H1 (cell line): ENCODE results near the gene TIAM2. TPM values are rescaled to one million over a fixed set of nuclear protein-coding genes. Genes with fewer than 3 reads are reported as not detected.
A peak's percentile ranks its signal among the peaks of the same experiment; 100 is the strongest.

Experiments used
- CTCF ChIA-PET: fragments of 300-600 bp; sonication (Branson Sonifier 250); formaldehyde crosslinking; loops from one replicate; lab custom pipeline; 2021; ENCODE audit not compliant: partially characterized antibody; lab: Charles Lee
- POLR2A ChIA-PET: fragments of 300-600 bp; sonication (Branson Sonifier 250); formaldehyde crosslinking; loops from one replicate; lab custom pipeline; 2021; ENCODE audit warnings: inconsistent platforms; ENCODE audit not compliant: partially characterized antibody; lab: Charles Lee
- DNase-seq, 2 experiments: peaks; one replicate each; pipeline versions ENCODE4 v3.0.0 to v3.0.0-alpha.2; 2010 to 2022; ENCODE audit warnings: low spot score in 2 of 2, low read depth in 1 of 2, mixed read lengths in 1 of 2
- FAIRE-seq: peaks from 2 replicates; lab custom pipeline; 2011; peaks lifted over from hg19 to GRCh38; lab: Jason Lieb, UNC
- H2AFZ ChIP-seq: 2 replicates; pipeline ENCODE4 v1.8.1; 2012; ENCODE audit warnings: low read length, inconsistent platforms
- H2AK5ac ChIP-seq: 2 replicates; pipeline ENCODE4 v1.6.1; 2013; ENCODE audit warnings: low read depth, low read length
- H2BK120ac ChIP-seq: replicated peaks from 2 replicates; pipeline ENCODE3; 2013; ENCODE audit warnings: low read depth, low read length, inconsistent platforms
- H2BK12ac ChIP-seq: 2 replicates; pipeline ENCODE4 v1.6.1; 2013; ENCODE audit warnings: low read depth, low read length
- H2BK15ac ChIP-seq: 2 replicates; pipeline ENCODE4 v1.6.1; 2013; ENCODE audit warnings: low read length
- H2BK20ac ChIP-seq: 2 replicates; pipeline ENCODE4 v1.6.1; 2013; ENCODE audit warnings: low read length
- H2BK5ac ChIP-seq: 2 replicates; pipeline ENCODE4 v1.6.1; 2013; ENCODE audit warnings: low read depth, low read length
- H3K14ac ChIP-seq: 2 replicates; pipeline ENCODE4 v1.6.1; 2013; ENCODE audit warnings: inconsistent platforms; ENCODE audit not compliant: insufficient read length
- H3K18ac ChIP-seq: 2 replicates; pipeline ENCODE4 v1.6.1; 2013; ENCODE audit warnings: low read length; ENCODE audit errors: extremely low read depth
- H3K23ac ChIP-seq: 2 replicates; pipeline ENCODE4 v1.6.1; 2013; ENCODE audit warnings: inconsistent platforms; ENCODE audit not compliant: insufficient read length
- H3K23me2 ChIP-seq: 2 replicates; pipeline ENCODE4 v1.6.1; 2013; ENCODE audit warnings: low read depth, low read length
- H3K27ac ChIP-seq: 2 replicates; pipeline ENCODE4 v1.6.1; 2011; ENCODE audit warnings: low read depth, low read length, inconsistent platforms
- H3K27me3 ChIP-seq, 4 experiments: replicated peaks in 1 of 4; 1 replicate in 1 of 4; 2 replicates in 3 of 4; pipeline versions ENCODE4 v1.6.1 to v1.8.1; 2011 to 2013; ENCODE audit warnings: low read length in 3 of 4, mild to moderate bottlenecking in 3 of 4, inconsistent platforms in 2 of 4, mixed read lengths in 2 of 4, moderate library complexity in 1 of 4; ENCODE audit not compliant: control insufficient read depth in 3 of 4, insufficient read depth in 3 of 4; ENCODE audit errors: extremely low read depth in 1 of 4
- H3K36me3 ChIP-seq, 4 experiments: 2 replicates each; pipeline versions ENCODE4 v1.6.1 to v1.8.1; 2011 to 2013; ENCODE audit warnings: mild to moderate bottlenecking in 4 of 4, low read length in 3 of 4, moderate library complexity in 2 of 4, control low read depth in 1 of 4, inconsistent platforms in 1 of 4; ENCODE audit not compliant: insufficient read depth in 4 of 4, control insufficient read depth in 2 of 4
- H3K4ac ChIP-seq: replicated peaks from 2 replicates; pipeline ENCODE3; 2013; ENCODE audit warnings: low read length, low read depth, mixed read lengths, inconsistent platforms; ENCODE audit not compliant: insufficient read length
- H3K4me1 ChIP-seq, 4 experiments: replicated peaks in 1 of 4; 1 replicate in 1 of 4; 2 replicates in 3 of 4; pipeline versions ENCODE4 v1.6.1 to v1.8.1; 2011 to 2013; ENCODE audit warnings: low read length in 3 of 4, inconsistent platforms in 2 of 4, mixed read lengths in 1 of 4; ENCODE audit not compliant: insufficient read depth in 4 of 4, control insufficient read depth in 3 of 4
- H3K4me2 ChIP-seq, 2 experiments: 2 replicates each; pipeline versions ENCODE4 v1.6.1 to v1.8.1; 2011 to 2013; ENCODE audit warnings: low read depth in 2 of 2, low read length in 2 of 2, control low read depth in 1 of 2, inconsistent platforms in 1 of 2, mild to moderate bottlenecking in 1 of 2; ENCODE audit not compliant: insufficient read depth in 1 of 2
- H3K4me3 ChIP-seq, 4 experiments: fragments of 200-600, 300-600 bp in 1 of 4; sonication (generic), shearing (Covaris generic), sonication (Bioruptor Twin) in 1 of 4; 2 replicates each; pipeline versions ENCODE4 v1.5.1 to v1.8.1; 2011 to 2016; ENCODE audit warnings: low read length in 4 of 4, low read depth in 3 of 4, control low read depth in 2 of 4, inconsistent platforms in 2 of 4, mild to moderate bottlenecking in 2 of 4, mixed read lengths in 1 of 4, moderate library complexity in 1 of 4; ENCODE audit not compliant: insufficient read depth in 2 of 4; ENCODE audit errors: extremely low read depth in 1 of 4
- H3K56ac ChIP-seq: replicated peaks from 2 replicates; pipeline ENCODE3; 2013; ENCODE audit warnings: low read depth, mild to moderate bottlenecking, mixed read lengths, low read length, inconsistent platforms; ENCODE audit not compliant: insufficient read length
- H3K79me1 ChIP-seq: 2 replicates; pipeline ENCODE4 v1.6.1; 2013; ENCODE audit warnings: low read depth, low read length, control low read depth
- H3K79me2 ChIP-seq, 2 experiments: 2 replicates each; pipeline versions ENCODE4 v1.6.1 to v1.8.1; 2012 to 2013; ENCODE audit warnings: low read length in 2 of 2, mild to moderate bottlenecking in 2 of 2, inconsistent platforms in 1 of 2; ENCODE audit not compliant: insufficient read depth in 2 of 2, control insufficient read depth in 1 of 2
- H3K9ac ChIP-seq, 4 experiments: replicated peaks in 1 of 4; 1 replicate in 1 of 4; 2 replicates in 3 of 4; pipeline versions ENCODE4 v1.6.1 to v1.8.1; 2011 to 2013; ENCODE audit warnings: low read depth in 3 of 4, low read length in 3 of 4, control low read depth in 2 of 4, mild to moderate bottlenecking in 2 of 4, moderate library complexity in 2 of 4, inconsistent platforms in 1 of 4; ENCODE audit errors: extremely low read depth in 1 of 4
- H3K9me3 ChIP-seq, 2 experiments: 2 replicates each; pipeline versions ENCODE4 v1.6.1 to v1.8.1; 2012 to 2013; ENCODE audit warnings: mild to moderate bottlenecking in 2 of 2, moderate library complexity in 2 of 2, control low read depth in 1 of 2, inconsistent platforms in 1 of 2, low read depth in 1 of 2, low read length in 1 of 2, mixed read lengths in 1 of 2; ENCODE audit not compliant: insufficient read depth in 2 of 2
- H4K20me1 ChIP-seq, 2 experiments: replicated peaks in 1 of 2; 2 replicates each; pipeline versions ENCODE3 to v1.8.1; 2011 to 2013; ENCODE audit warnings: inconsistent platforms in 2 of 2, low read length in 2 of 2, mild to moderate bottlenecking in 1 of 2; ENCODE audit not compliant: insufficient read depth in 2 of 2, control insufficient read depth in 1 of 2
- H4K5ac ChIP-seq: 2 replicates; pipeline ENCODE4 v1.6.1; 2013; ENCODE audit warnings: low read length, low read depth, mixed read lengths, inconsistent platforms; ENCODE audit not compliant: insufficient read length
- H4K8ac ChIP-seq: 2 replicates; pipeline ENCODE4 v1.8.0; 2013; ENCODE audit warnings: mild to moderate bottlenecking, moderate library complexity, low read length, inconsistent platforms; ENCODE audit not compliant: insufficient read depth; ENCODE audit errors: extremely low read depth
- H4K91ac ChIP-seq: replicated peaks from 2 replicates; pipeline ENCODE3; 2013; ENCODE audit warnings: low read length, mixed read lengths, inconsistent platforms; ENCODE audit not compliant: insufficient read length
- BRCA1 ChIP-seq: IDR thresholded peaks from 2 replicates; pipeline ENCODE4 v1.6.1; 2012; ENCODE audit warnings: low read depth, low read length, improper control_type of control experiment
- CBX5 ChIP-seq: fragments of 300-800, 300-1000 bp; sonication (generic); IDR thresholded peaks from 2 replicates; pipeline ENCODE4 v1.7.1; 2016; ENCODE audit warnings: antibody characterized with exemption, low read length, low read depth
- CHD1 ChIP-seq: IDR thresholded peaks from 2 replicates; pipeline ENCODE4 v1.6.1; 2012; ENCODE audit warnings: low read depth, low read length, improper control_type of control experiment
- FOSL1 ChIP-seq: IDR thresholded peaks from 2 replicates; pipeline ENCODE4 v1.6.1; 2011; ENCODE audit warnings: mild to moderate bottlenecking, low read depth, low read length, moderate library complexity; ENCODE audit not compliant: insufficient read depth
- JUND ChIP-seq: IDR thresholded peaks from 2 replicates; pipeline ENCODE4 v1.6.1; 2011; ENCODE audit warnings: mild to moderate bottlenecking, improper control_type of control experiment, low read length
- KDM1A ChIP-seq: fragments of 200-600, 300-600 bp; sonication (generic); IDR thresholded peaks from 2 replicates; pipeline ENCODE4 v1.7.1; 2016; ENCODE audit warnings: mild to moderate bottlenecking, low read length, borderline replicate concordance
- MAFK ChIP-seq: IDR thresholded peaks from 2 replicates; pipeline ENCODE4 v1.6.1; 2012; ENCODE audit warnings: low read depth, mild to moderate bottlenecking, improper control_type of control experiment, low read length
- NRF1 ChIP-seq: IDR thresholded peaks from 2 replicates; pipeline ENCODE4 v1.6.1; 2011; ENCODE audit warnings: mild to moderate bottlenecking, low read depth, low read length, improper control_type of control experiment
- PHF8 ChIP-seq: fragments of 200-600 bp; sonication (generic); conservative IDR thresholded peaks from 2 replicates; pipeline ENCODE4 v1.7.1; 2012; ENCODE audit warnings: low read depth, mild to moderate bottlenecking, inconsistent platforms, low read length, moderate library complexity
- POU5F1 ChIP-seq: IDR thresholded peaks from 2 replicates; pipeline ENCODE4 v1.6.1; 2011; ENCODE audit warnings: low read depth, mild to moderate bottlenecking, low read length, moderate library complexity
- RXRA ChIP-seq: IDR thresholded peaks from 2 replicates; pipeline ENCODE4 v1.6.1; 2011; ENCODE audit warnings: low read depth, mild to moderate bottlenecking, low read length, moderate library complexity; ENCODE audit not compliant: insufficient read depth
- SAP30 ChIP-seq: fragments of 300-600 bp; sonication (generic); IDR thresholded peaks from 2 replicates; pipeline ENCODE4 v1.7.1; 2012; ENCODE audit warnings: low read length, moderate library complexity, mild to moderate bottlenecking, inconsistent platforms; ENCODE audit not compliant: insufficient read depth, insufficient replicate concordance
- SIRT6 ChIP-seq: IDR thresholded peaks from one replicate; pipeline ENCODE4 v1.7.1; 2012; ENCODE audit warnings: low read length, inconsistent platforms
- SP4 ChIP-seq: IDR thresholded peaks from 2 replicates; pipeline ENCODE4 v1.6.1; 2012; ENCODE audit warnings: low read length, inconsistent platforms
- SRF ChIP-seq: IDR thresholded peaks from 2 replicates; pipeline ENCODE4 v1.6.1; 2011; ENCODE audit warnings: mild to moderate bottlenecking, low read depth, low read length, moderate library complexity
- ZNF274 ChIP-seq: IDR thresholded peaks from 2 replicates; pipeline ENCODE4 v1.7.0; 2012; ENCODE audit warnings: low read length, borderline replicate concordance; ENCODE audit errors: extremely low read depth
- WGBS, 2 experiments: shearing (Covaris generic) in 1 of 2; methylation state at CpG; one replicate each; pipeline versions ENCODE4 v1.1.6 to v1.1.7; 2013 to 2015; ENCODE audit warnings: low lambda C conversion rate in 2 of 2, mixed read lengths in 2 of 2, inconsistent platforms in 1 of 2, low coverage in 1 of 2, missing lambda C conversion rate in 1 of 2; ENCODE audit not compliant: insufficient replicate concordance in 2 of 2, insufficient coverage in 1 of 2, insufficient read length in 1 of 2; ENCODE audit errors: extremely low coverage in 1 of 2, missing lambda C conversion rate in 1 of 2; 5-methylcytosine and 5-hydroxymethylcytosine counted together
- polyA plus RNA-seq, 7 experiments: library from polyadenylated mRNA; depleted of rRNA in 3 of 7; stranded (reverse) in 5 of 7; unstranded in 2 of 7; fragments of >200 nt in 5 of 7; fragments of 200-250 nt in 2 of 7; gene quantifications; 1 replicate in 5 of 7; 2 replicates in 1 of 7; 4 replicates in 1 of 7; pipeline versions ENCODE4 v1.2.1 to v1.2.3, GENCODE V29; 2011 to 2013; ENCODE audit warnings: missing spikeins in 2 of 7, mixed read lengths in 2 of 7
- total RNA-seq: library from RNA; stranded (reverse); fragmentation: NEBNext Ultra II Directional; extraction: Animal tissue kit (Norgen Biotek cat#: 25700); gene quantifications from 2 replicates; pipeline ENCODE4 v1.2.1, GENCODE V29; 2021

TIAM2 gene
- total and polyA plus RNA-seq, 2 of the 8 experiments (the other 6 are each of a cell fraction or from before 2014, with no cell fraction given), result 7.4 to 23.9 TPM

- Histone ChIP-seq H3K79me1 (no peaks in the 10 kb centered on the region), H3K27me3 (no peaks in the 10 kb centered on the region), H3K27ac (no peak overlapping the region), H3K4me3 (no peak overlapping the region), H4K8ac (peak overlapping the region; percentile 23; the same call in 1 of the 2 replicates), H3K4me1 (peaks cover 0 to 3% (median 0%) of the 10 kb centered on the region in 4 experiments; a peak in 1 of 7 replicates), H2BK120ac (no peak overlapping the region), H3K23me2 (no peaks in the 10 kb centered on the region), H3K9ac (no peak overlapping the region; a peak in 2 of 7 replicates), H3K23ac (no peak overlapping the region), H3K56ac (no peak overlapping the region), H3K9me3 (no peaks in the 10 kb centered on the region), H3K4me2 (no peak overlapping the region), H2AFZ (no peak overlapping the region), H2BK12ac (no peak overlapping the region), H4K91ac (no peak overlapping the region), H3K14ac (no peak overlapping the region), H2BK5ac (peak overlapping the region; percentile 7; the same call in 1 of the 2 replicates), H4K5ac (no peak overlapping the region), H2BK15ac (no peak overlapping the region), H3K4ac (no peak overlapping the region), H2AK5ac (0 out of 2 replicates have a peak overlapping the region, but pooled peaks have one; percentile 15), H3K36me3 (no peaks in the 10 kb centered on the region), H3K79me2 (no peaks in the 10 kb centered on the region), H3K18ac (no peak overlapping the region), H4K20me1 (no peaks in the 10 kb centered on the region), H2BK20ac (no peak overlapping the region)
- DNase-seq, result no peak
- POLR2A ChIA-PET, result no interaction called here
- CTCF ChIA-PET, result no interaction called here
- WGBS, 2 experiments, result 78% methylated on average over 8 of the region's 8 CpGs; no CpG with 5 or more reads in 1 of the 2 experiments
- no peak for FAIRE-seq
- TF ChIP-seq JUND (no peak), POU5F1 (no peak), SAP30 (no peak), CHD1 (no peak), PHF8 (no peak), KDM1A (no peak), RXRA (no peak), SP4 (no peak), ZNF274 (no peak), NRF1 (no peak), BRCA1 (no peak), FOSL1 (no peak), SIRT6 (no peak), MAFK (no peak), SRF (no peak), CBX5 (no peak)
Observed at GRCh38 chr6:155078331-155078745, 83.2 kb downstream of the TIAM2 start.
